HG03439 (cell line): ENCODE measurements around the gene ZFAND6.
"Not testable (repeated sequence)": the region's sequence is repeated elsewhere in the genome, so short reads cannot be mapped to it uniquely, and the experiment has no call there.

Source experiments
- ATAC-seq: cut with Tn5 transposase; IDR thresholded peaks from one replicate; pipeline ENCODE4 v1.9.1; 2021; ENCODE audit warnings: mild to moderate bottlenecking, moderate library complexity; ENCODE audit not compliant: unreplicated experiment

The ZFAND6 gene

GRCh38 chr15:80140909-80141308, 81.4 kb downstream of the ZFAND6 start:
- ATAC-seq: no peak

DNA sequence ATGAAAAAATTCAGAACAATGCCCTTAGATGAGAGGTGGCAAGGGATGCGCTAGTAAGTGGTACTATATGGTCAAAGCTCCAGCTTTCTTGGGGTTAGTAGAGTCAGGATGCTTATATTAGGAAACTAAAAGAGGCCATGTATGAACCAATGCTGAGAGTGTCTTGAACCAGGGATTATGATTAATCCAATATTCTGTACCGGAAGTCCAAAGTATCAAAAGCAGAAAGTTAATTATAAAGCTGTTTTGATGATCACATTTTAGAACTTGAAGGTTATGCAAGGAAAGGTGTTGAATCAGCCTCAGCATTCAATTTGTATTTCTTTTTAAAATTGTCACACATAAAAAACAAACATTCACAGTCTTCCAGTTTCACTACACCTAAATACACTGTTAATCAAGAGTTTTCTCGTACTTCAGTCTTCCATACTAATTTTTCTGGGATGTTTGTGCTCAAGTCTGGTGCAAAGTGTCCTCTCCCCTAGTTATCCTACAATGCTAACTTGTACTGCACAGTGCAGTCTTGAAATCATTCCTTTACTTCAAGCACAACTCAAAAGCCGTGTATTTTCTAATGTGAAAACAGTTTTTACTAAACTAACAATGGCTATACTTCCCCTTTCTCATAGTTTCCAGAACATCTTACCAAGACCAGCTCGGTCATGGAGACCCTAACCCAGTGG, 82.6 kb downstream of the ZFAND6 start:
- no peak for ATAC-seq

DNA sequence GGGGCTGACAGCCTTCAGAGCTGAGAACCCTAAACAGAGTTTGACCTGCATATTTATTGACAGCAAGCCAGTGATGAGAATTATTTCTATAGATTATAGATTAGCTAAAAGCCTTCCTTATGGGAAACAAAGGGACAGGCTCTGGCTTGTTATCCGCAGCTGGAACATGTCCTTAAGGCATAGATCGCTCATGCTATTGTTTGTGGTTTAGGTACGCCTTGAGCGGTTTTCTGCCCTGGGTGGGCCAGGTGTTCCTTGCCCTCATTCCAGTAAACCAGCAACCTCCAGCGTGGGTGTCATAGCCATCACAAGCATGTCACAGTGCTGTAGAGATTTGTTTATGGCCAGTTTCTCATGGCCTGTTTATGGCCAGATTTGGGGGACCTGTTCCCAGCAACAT, 83.2 kb downstream of the ZFAND6 start:
- no peak for ATAC-seq

GRCh38 chr15:80151148-80151547, 91.7 kb downstream of the ZFAND6 start:
- no peak for ATAC-seq

DNA sequence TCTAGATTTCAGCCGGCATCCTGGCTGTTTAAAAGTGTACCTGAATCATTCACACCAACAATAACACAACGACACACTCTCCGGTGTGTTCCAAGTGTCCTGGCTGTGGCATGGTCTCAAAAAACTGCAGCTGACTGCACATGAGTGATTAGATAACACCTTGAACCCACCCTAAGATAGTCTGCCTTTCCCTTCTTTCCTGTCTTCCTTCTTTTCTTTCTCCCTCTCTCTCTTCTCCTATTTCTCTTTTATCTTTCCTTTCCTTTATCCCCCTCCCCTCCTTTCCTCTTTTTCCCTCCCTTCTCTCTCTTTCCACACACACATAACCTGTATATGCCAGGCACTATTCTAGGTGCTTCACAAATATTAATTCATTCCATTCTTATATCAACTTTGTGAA, 92.1 kb downstream of the ZFAND6 start:
- no peak for ATAC-seq

- ATAC-seq: peak; percentile 52
Observed at GRCh38 chr15:80152180-80152895, 92.9 kb downstream of the ZFAND6 start.

DNA sequence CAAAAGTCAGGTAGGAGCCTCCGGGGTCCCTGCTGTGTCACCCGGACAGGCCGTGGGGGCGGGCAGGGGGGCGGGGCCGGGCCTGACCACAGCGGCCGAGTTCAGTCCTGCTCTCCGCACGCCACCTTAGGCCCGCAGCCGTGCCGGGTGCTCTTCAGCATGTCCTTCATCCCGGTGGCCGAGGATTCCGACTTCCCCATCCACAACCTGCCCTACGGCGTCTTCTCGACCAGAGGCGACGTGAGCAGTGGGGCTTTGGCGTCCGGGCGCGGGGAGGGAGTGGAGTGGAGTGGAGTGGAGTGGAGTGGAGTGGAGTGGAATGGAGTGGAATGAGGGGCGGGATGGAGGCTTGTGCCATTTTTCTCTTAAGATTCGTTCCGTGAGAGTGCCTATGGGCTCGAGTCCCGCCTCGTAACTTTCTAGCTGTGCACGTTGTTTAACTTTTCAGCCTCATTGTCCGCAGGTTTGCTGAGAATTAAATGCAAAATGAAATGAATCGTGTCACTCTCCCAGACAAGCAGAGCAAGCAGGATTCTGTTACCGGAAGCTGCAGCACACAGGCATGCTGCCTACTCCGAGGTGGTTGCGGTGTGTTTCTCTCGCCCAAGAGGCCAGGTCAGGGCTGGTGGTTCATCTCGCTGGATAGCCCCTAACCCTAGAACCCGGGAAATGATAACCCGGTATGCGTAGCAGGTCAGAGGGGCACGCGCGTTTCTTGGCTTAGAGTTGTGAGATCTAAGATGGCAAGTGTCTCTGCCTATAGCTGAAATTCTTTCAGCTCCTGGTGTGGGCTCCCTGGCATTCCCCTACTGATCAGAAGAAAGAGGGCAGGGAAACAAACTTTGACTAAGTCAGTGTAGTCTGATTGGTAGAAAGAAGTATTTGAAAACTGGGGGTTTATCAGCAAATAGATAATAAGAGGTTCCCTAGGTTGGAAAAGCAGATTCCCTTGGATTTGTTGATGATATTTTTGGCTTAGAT, 93.7 kb downstream of the ZFAND6 start, which contains the start of gene FAH:
TSS of gene FAH (plus strand) at position 104 of the 981 bp plus-strand sequence. CDS start at position 160, 56 bp downstream.
- peak; percentile 47 for ATAC-seq

DNA sequence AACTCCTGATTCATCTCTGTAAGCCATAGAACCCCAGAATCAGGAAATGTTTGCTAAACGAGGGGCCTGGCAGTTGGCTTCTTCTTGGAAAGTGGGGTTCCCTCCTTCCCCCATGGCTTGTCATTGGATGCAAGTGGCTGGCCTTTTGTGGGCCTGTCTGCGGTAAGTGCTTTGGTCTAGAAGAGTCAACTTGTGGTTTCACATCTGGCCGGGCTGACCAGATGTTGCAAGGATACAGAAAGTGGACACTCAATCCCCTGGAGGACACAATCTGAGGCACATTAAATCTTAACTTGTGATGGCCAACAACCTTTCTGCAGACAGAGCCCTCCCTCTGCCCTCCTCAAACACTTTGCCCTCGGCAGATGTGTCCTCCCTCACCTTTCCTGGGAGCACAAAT, 94.4 kb downstream of the ZFAND6 start:
- ATAC-seq: no peak

DNA sequence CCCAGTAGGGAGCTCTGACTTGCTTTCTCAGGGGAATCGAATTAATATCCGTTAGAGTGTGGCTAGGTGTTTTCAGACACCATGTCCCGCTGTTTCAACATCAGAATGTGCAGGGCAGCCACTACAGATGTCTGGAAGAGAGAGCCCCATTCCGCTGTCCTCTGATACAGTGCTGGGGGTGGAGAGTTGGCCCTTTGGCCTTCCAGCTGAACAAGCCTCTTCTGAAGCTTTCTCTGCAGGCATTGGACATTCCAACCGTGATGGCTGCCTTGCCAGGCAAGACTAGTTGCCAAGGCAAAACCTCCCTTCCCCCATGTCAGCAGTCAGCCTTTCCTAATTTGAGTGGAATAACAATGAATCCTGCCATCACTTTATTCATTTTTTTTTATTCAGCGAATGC, 94.9 kb downstream of the ZFAND6 start:
- no peak for ATAC-seq

- ATAC-seq: no peak
Observed at GRCh38 chr15:80155001-80155377, 95.5 kb downstream of the ZFAND6 start.

GRCh38 chr15:80155378-80156175, 96.1 kb downstream of the ZFAND6 start:
- ATAC-seq: not testable (repeated sequence)

DNA sequence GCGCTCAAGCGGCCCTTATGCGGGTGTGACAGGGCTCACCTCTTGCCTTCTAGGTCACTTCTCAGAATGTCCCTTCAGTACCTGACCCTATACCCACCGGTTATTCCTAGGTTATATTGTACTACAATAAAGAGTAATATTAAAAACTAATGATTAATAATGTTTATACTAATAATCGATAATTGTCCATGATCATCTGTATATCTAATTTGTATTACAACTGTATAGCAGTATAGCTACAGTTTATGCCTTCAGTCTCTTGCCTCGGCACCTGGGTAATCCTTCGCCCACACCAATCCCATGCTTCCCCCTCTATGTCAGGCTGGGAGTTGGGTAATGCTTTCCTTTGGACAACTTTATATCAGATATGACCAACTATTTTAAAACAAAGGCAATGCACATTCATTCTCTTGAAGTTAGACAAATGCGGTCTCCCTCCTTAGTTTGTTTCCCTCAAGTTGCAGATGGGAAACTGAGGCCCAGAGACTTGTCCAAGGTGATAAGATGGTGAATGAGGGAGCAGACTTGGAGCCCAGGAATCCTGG, 96.8 kb downstream of the ZFAND6 start:
- ATAC-seq: no peak

GRCh38 chr15:80157215-80157614, 97.7 kb downstream of the ZFAND6 start:
- ATAC-seq: no peak

GRCh38 chr15:80159301-80159700, 99.8 kb downstream of the ZFAND6 start:
- ATAC-seq: no peak

- no peak for ATAC-seq
Observed at GRCh38 chr15:80159811-80160569, 100.5 kb downstream of the ZFAND6 start.

DNA sequence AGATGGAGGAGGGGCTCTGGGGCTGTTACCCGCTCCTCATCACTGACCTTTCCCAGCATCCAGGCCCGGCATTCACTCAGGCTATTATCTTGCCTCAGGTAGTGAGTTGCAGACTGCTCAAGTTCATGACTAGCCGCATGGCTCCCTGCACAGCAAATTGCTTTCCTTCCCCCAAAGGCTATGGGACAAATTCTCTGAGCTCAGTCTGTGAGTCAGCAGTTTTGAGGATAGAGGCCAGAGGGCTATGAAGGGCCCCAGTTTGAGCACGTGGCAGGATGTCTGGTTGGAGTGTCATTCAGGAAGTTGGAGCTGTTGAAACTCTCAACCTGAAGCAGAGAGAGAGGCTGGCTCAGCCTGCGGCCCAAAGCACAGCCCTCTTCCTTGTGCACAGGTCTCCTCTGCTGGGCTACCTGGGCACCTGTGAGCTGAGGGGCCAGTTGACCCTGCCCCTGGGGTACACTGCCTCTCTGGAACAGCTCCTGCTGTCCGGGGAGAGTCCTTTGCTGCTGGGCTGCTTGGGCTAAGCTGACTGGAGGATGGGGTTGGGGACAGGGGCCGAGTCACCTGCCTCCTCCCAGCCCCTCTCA, 101.2 kb downstream of the ZFAND6 start:
- ATAC-seq: no peak

DNA sequence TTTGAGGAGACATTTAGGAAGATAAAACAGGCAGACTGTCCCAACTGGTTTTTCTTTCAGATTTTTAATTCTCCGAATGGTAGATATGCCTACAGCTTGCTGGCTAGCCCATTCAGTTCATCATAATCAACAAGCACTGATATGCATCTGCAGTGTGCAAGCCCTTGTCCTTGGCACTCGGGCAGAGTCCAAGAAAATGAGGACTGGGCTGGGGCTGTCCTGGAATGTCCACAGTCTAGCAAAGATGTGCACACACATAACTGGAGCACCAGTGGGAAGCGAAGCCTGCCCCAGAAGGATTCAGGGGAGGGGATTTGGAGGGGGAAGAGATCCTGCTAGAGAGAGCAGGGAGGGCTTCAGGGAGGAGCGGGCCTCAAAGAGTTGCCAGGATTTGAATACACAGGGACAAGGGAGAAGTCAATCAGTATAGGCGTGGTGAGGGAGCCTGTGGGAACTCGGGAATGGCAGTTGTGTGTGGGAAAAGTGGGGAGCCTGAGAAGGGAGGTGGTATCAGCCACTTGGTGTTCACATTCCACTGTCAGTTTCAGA, 102.1 kb downstream of the ZFAND6 start:
- ATAC-seq: no peak

GRCh38 chr15:80162059-80162554, 102.6 kb downstream of the ZFAND6 start:
- no peak for ATAC-seq

DNA sequence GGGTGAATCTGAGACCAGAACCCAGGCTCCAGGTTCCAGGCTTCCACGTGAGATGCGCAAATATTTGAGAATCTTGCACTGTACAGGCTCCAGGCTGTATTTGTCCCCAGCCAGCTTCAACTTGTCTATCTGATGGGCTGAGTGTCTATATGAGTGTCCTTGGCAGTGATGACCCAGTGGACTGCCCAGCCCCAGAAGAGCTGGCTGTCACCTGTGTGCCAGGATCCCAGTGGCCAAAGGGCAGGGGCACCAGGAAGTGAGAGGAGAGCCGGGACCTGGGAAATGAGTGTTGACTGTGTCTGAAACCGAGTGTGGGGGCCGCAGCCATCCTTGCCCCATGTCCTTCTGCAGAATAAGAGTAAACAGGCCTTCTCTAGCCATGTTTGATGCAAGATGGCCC, 103.7 kb downstream of the ZFAND6 start:
- no peak for ATAC-seq
